HG03060 (cell line): ENCODE data around the gene MTMR10.

ENCODE experiments used
- ATAC-seq: cut with Tn5 transposase; IDR thresholded peaks from one replicate; pipeline ENCODE4 v1.9.1; 2021; ENCODE audit warnings: low read depth, moderate number of reproducible peaks; ENCODE audit not compliant: unreplicated experiment

Gene MTMR10

GRCh38 chr15:30922480-30923311 is 68.7 kb downstream of the MTMR10 start:
- no peak for ATAC-seq

GRCh38 chr15:30921781-30922479 is 69.5 kb downstream of the MTMR10 start:
- no peak for ATAC-seq

GRCh38 chr15:30921106-30921505 is 70.3 kb downstream of the MTMR10 start:
- ATAC-seq: no peak

- no peak for ATAC-seq
Observed at GRCh38 chr15:30919877-30920550, 71.4 kb downstream of the MTMR10 start.

GRCh38 chr15:30918366-30918765 is 73.1 kb downstream of the MTMR10 start:
- no peak for ATAC-seq

GRCh38 chr15:30917675-30918074 is 73.8 kb downstream of the MTMR10 start:
- no peak for ATAC-seq

GRCh38 chr15:30917013-30917412 is 74.4 kb downstream of the MTMR10 start:
- ATAC-seq: no peak

GRCh38 chr15:30913761-30914160 is 77.7 kb downstream of the MTMR10 start:
- no peak for ATAC-seq

GRCh38 chr15:30906366-30906765 is 85.1 kb downstream of the MTMR10 start:
- ATAC-seq: no peak

GRCh38 chr15:30905821-30906220 is 85.6 kb downstream of the MTMR10 start:
- ATAC-seq: no peak

GRCh38 chr15:30904812-30905211 is 86.6 kb downstream of the MTMR10 start:
- ATAC-seq: no peak

GRCh38 chr15:30903497-30904187 is 87.8 kb downstream of the MTMR10 start, which contains the start of gene FAN1:
Gene FAN1 (plus strand): TSS chr15:30903915. CDS start chr15:30904664, 749 bp downstream.
- ATAC-seq: no peak

- no peak for ATAC-seq
Observed at GRCh38 chr15:30901889-30902288, 89.5 kb downstream of the MTMR10 start.

- ATAC-seq: no peak
Observed at GRCh38 chr15:30896211-30896606, 95.2 kb downstream of the MTMR10 start.

GRCh38 chr15:30895461-30896210 is 95.8 kb downstream of the MTMR10 start:
- no peak for ATAC-seq

- no peak for ATAC-seq
Observed at GRCh38 chr15:30889196-30889595, 102.2 kb downstream of the MTMR10 start.
